GM12865 (cell line): Measurements from ENCODE around the gene MVB12B.

ENCODE experiments used
- DNase-seq: peaks from one replicate; pipeline ENCODE4 v3.0.0; 2010; ENCODE audit warnings: low read depth
- H3K4me3 ChIP-seq: 2 replicates; pipeline ENCODE4 v1.5.1; 2011; ENCODE audit warnings: mild to moderate bottlenecking, low read depth, low read length, control low read depth
- TF ChIP-seq, protein P1 (sequence below): IDR thresholded peaks from 2 replicates; pipeline ENCODE4 v1.5.1; 2011; ENCODE audit warnings: low read length, control low read depth, low read depth, inconsistent platforms; ENCODE audit not compliant: insufficient read depth; ENCODE audit errors: missing control alignments

Gene MVB12B

DNA sequence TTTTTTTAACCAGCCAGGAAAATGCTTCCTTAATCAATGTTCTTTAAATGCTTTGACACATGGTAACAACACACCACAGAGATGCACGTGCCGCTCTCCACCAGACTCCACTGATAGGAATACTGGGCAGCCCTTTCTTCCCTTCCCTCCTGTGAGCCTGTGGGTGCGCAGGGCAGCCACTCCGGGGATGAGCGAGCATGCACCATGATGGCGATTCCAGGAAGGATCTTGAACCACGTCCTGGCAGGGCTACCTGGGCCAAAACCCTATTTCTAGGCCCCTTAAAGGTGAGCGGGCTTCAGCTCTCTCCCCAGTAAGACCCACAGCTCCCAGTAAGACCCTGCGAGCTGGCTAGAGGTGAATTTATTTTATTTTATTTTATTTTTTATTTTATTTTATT is 128.2 kb downstream of the MVB12B start:
- TF ChIP-seq, protein P1, sequence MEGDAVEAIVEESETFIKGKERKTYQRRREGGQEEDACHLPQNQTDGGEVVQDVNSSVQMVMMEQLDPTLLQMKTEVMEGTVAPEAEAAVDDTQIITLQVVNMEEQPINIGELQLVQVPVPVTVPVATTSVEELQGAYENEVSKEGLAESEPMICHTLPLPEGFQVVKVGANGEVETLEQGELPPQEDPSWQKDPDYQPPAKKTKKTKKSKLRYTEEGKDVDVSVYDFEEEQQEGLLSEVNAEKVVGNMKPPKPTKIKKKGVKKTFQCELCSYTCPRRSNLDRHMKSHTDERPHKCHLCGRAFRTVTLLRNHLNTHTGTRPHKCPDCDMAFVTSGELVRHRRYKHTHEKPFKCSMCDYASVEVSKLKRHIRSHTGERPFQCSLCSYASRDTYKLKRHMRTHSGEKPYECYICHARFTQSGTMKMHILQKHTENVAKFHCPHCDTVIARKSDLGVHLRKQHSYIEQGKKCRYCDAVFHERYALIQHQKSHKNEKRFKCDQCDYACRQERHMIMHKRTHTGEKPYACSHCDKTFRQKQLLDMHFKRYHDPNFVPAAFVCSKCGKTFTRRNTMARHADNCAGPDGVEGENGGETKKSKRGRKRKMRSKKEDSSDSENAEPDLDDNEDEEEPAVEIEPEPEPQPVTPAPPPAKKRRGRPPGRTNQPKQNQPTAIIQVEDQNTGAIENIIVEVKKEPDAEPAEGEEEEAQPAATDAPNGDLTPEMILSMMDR, result no peak
- no peak for DNase-seq
- H3K4me3 ChIP-seq, result no peak overlapping the region

DNA sequence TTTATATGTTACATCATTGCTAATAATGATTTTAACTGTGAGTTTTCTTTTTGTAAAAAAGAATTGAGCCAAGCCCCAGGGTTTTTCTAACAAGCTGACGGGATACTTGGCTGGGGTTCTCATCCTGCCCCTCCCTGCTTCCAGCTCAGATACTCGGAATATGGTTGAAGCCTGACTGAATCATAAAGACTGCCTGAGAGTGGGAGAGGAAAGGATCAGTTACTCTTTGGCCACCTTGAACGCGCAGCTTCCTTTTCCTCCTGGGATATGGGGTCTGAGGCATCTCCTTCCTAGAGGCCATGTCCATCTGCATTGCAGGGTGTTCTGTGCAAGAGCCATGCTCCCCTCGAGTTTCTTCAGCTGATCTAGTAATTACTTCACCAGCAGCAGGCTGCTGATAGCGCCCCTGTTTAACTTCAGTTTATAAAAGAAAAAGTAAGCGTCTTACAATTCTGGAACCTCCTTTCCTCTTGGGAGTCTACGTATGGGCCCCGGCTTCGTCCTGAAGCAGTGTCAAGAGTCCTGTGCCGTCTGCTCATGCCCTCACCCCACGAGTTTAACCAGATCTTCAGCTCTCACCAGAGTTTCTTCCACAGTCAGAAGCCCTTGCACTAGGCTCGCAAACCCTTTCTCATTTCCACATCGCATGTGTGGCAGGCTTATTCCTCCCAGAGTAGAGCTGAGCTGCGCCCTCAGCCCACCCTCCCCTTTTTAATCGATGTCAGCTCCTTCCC is 130.0 kb downstream of the MVB12B start:
- no peak overlapping the region for H3K4me3 ChIP-seq
- TF ChIP-seq, protein P1, result no peak
- no peak for DNase-seq

DNA sequence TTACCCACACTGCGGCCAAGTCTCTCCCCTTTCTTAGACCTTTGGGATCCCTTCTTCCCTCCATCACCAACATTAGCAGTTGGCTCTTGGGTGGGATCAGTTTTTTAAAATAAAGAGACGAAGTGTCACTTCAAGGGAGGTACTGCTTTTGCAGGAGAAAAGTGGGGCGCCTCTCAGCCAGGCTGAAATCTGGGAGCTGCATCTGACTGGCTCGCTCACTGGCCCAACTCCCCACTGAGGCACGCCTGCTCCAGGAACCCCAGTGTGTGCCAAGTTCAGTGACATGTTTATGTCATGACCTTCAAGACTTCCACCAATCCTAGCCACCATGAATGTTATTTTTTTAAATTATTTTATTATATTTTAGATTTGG is 130.5 kb downstream of the MVB12B start:
- no peak for DNase-seq
- TF ChIP-seq, protein P1, result no peak
- H3K4me3 ChIP-seq, result no peak overlapping the region

DNA sequence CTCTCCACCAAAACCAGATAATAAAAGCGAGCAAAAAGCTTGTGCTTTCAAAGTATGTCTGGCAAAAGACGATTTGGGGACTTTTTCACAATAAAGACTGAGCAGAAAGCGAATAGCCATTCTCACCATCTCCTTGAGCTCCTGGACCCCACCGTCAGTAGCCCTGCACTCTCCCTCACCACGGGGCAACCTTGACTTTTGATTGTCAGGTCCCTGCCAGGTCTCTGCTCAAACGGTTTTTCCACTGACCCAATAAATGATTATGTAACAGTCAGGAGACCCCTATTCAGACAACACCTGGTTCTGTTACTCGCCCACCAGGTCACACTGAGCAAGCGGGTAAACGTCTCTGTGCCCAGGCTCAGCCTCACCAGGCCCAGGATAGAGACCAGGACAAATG is 131.3 kb downstream of the MVB12B start:
- TF ChIP-seq, protein P1, result no peak
- no peak overlapping the region for H3K4me3 ChIP-seq
- DNase-seq, result no peak

DNA sequence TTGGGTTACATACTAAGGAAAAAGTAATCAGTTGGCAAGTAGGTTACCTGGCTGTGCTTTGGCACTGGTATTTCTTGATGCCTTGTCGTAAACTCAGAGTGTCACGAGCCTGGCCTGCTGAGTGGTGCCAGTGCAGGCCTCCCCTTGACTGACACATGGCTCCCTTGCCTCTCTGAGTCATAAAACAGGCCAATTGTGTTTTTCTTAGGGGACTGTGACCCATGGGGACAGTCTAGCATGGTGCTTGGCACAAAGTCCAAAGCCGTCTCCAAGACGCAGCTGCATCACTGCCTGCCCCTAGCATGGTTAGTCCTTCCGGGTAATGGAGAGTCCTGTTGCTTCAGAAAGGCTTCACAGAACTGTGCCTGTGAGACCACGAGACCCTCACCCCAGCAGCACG is 132.5 kb downstream of the MVB12B start:
- DNase-seq, result no peak
- no peak overlapping the region for H3K4me3 ChIP-seq
- TF ChIP-seq, protein P1, result no peak

DNA sequence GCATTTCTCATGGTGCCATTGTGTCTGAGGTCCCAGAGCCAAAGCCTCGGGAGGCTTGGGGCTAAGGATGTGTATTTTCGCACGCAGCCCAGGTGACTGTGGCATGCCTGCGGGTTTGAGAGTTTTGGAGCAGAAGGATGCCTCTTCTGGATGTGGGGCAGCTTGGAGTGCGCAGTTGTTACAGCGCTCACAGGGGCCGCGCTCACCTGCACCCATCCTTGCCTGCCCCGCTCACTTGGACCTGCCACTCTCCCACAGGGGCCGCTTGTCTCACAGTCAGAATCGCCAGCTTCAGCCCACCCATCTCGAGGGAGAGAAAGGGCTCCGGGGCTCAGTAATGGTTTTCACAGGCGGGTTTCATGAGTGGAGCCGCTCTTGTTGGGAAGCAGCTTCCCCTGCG is 132.9 kb downstream of the MVB12B start:
- TF ChIP-seq, protein P1, result no peak
- no peak overlapping the region for H3K4me3 ChIP-seq
- DNase-seq, result no peak
